HepG2 (cell line): ENCODE results near the gene RANBP3. TPM values are rescaled to one million over a fixed set of nuclear protein-coding genes. Genes with fewer than 3 reads are reported as not detected.

ENCODE experiments used
- AHDC1 ChIP-seq: sonication (generic); formaldehyde crosslinking; IDR thresholded peaks from 2 replicates; pipeline ENCODE4 v1.5.1; 2020; ENCODE audit warnings: mild to moderate bottlenecking, missing genetic modification reagents, borderline replicate concordance
- FOXJ3 ChIP-seq: sonication (generic); formaldehyde crosslinking; IDR thresholded peaks from 2 replicates; pipeline ENCODE4 v1.4.0; 2020; ENCODE audit warnings: missing genetic modification reagents, mild to moderate bottlenecking, borderline replicate concordance
- IKZF5 ChIP-seq: IDR thresholded peaks from 2 replicates; pipeline ENCODE4 v1.6.1; 2018; ENCODE audit warnings: missing genetic modification reagents, mild to moderate bottlenecking, missing compliant biosample characterization
- NFIC ChIP-seq: IDR thresholded peaks from 2 replicates; pipeline ENCODE4 v1.6.1; 2012; ENCODE audit warnings: mild to moderate bottlenecking, low read length, inconsistent platforms
- SOX5 ChIP-seq: IDR thresholded peaks from 2 replicates; pipeline ENCODE4 v1.6.1; 2016; ENCODE audit warnings: borderline replicate concordance
- SP1 ChIP-seq, 2 experiments: fragments of 450-650 bp in 1 of 2; sonication (generic) in 1 of 2; formaldehyde crosslinking in 1 of 2; IDR thresholded peaks; 2 replicates each; pipeline versions ENCODE4 v1.4.0 to v1.6.1; 2016 to 2020; ENCODE audit warnings: missing genetic modification reagents in 1 of 2
- TFDP2 ChIP-seq: sonication (generic); formaldehyde crosslinking; IDR thresholded peaks from 2 replicates; pipeline ENCODE4 v1.4.0; 2020; ENCODE audit warnings: missing genetic modification reagents
- ZNF451 ChIP-seq: sonication (generic); formaldehyde crosslinking; IDR thresholded peaks from 2 replicates; pipeline ENCODE4 v1.5.0; 2020; ENCODE audit warnings: mild to moderate bottlenecking, missing genetic modification reagents
- polyA plus RNA-seq, 8 experiments: library from polyadenylated mRNA; depleted of rRNA in 3 of 8; stranded (reverse) in 7 of 8; unstranded in 1 of 8; fragments of >200 nt; fragmentation: Illumina TruSeq in 4 of 8; extraction: Trizol in 4 of 8; gene quantifications; 2 replicates each; pipeline versions ENCODE4 v1.2.1 to v1.2.3, GENCODE V29; 2011 to 2016; ENCODE audit warnings: low read depth in 4 of 8, missing spikeins in 1 of 8, mixed read lengths in 1 of 8; ENCODE audit not compliant: insufficient read depth in 1 of 8
- total RNA-seq, 5 experiments: library from RNA; depleted of rRNA; stranded (reverse); fragments of >200 nt; fragmentation: Illumina TruSeq; extraction: Trizol; gene quantifications; 2 replicates each; pipeline ENCODE4 v1.2.3, GENCODE V29; 2016; ENCODE audit warnings: low read depth in 1 of 5
- TF ChIP-seq, protein P1 (sequence below): IDR thresholded peaks from 2 replicates; pipeline ENCODE4 v1.6.1; 2018; ENCODE audit warnings: missing genetic modification reagents
- TF ChIP-seq, protein P2 (sequence below): conservative IDR thresholded peaks from 2 replicates; pipeline ENCODE4 v1.6.1; 2018; ENCODE audit warnings: missing genetic modification reagents
- TF ChIP-seq, protein P3 (sequence below): sonication (generic); formaldehyde crosslinking; IDR thresholded peaks from 2 replicates; pipeline ENCODE4 v1.5.0; 2020; ENCODE audit warnings: mild to moderate bottlenecking, missing genetic modification reagents

Gene RANBP3
- total and polyA plus RNA-seq, 2 of the 13 experiments (the other 11 are each of a cell fraction or from before 2014, with no cell fraction given): 39.5 to 149 TPM

DNA sequence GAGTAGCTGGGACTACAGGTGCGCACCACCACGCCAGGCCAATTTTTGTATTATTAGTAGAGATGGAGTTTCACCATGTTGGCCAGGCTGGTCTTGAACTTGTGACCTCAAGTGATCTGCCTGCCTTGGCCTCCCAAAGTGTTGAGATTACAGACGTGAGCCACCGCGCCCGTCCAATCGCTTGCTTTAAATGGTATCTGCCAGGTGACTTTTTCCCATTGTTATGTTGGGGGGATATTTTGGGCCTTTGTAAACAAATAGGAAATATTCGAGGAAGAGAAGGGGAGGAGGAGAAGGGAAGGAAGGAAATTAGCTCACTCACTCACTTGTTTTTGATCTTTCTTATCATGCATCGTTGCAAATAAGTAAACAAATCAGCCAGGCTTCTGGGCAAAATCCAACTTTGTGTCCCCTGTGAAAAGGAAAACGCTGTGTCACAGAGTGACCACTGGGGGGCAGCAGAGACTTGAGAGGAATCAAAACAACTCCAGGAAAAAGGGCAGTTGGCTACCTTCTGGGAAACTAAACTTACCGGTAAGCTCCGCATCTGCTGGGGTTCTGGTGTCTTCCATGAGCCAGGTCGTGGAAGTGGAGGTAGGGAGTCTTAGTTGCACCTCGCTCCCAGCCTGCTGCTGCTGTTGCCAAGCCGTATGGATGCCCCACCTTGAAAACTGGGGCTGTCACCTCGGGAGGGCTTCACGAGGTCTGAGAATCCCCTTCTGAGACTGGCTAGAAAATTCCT is 9.3 kb upstream of the RANBP3 start (continued):
- TF ChIP-seq, protein P1, sequence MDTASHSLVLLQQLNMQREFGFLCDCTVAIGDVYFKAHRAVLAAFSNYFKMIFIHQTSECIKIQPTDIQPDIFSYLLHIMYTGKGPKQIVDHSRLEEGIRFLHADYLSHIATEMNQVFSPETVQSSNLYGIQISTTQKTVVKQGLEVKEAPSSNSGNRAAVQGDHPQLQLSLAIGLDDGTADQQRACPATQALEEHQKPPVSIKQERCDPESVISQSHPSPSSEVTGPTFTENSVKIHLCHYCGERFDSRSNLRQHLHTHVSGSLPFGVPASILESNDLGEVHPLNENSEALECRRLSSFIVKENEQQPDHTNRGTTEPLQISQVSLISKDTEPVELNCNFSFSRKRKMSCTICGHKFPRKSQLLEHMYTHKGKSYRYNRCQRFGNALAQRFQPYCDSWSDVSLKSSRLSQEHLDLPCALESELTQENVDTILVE: 0 out of 2 replicates have a peak, but pooled peaks have one; percentile 33
- TF ChIP-seq, protein P2, sequence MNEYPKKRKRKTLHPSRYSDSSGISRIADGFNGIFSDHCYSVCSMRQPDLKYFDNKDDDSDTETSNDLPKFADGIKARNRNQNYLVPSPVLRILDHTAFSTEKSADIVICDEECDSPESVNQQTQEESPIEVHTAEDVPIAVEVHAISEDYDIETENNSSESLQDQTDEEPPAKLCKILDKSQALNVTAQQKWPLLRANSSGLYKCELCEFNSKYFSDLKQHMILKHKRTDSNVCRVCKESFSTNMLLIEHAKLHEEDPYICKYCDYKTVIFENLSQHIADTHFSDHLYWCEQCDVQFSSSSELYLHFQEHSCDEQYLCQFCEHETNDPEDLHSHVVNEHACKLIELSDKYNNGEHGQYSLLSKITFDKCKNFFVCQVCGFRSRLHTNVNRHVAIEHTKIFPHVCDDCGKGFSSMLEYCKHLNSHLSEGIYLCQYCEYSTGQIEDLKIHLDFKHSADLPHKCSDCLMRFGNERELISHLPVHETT (CRISPR knock-in tag): no peak
- peak; percentile 85; the same call in 1 of the 2 replicates for TF ChIP-seq SOX5 (CRISPR knock-in tag)
- peak; percentile 58; the same call in 1 of the 2 replicates for TF ChIP-seq FOXJ3
- TF ChIP-seq, protein P3, sequence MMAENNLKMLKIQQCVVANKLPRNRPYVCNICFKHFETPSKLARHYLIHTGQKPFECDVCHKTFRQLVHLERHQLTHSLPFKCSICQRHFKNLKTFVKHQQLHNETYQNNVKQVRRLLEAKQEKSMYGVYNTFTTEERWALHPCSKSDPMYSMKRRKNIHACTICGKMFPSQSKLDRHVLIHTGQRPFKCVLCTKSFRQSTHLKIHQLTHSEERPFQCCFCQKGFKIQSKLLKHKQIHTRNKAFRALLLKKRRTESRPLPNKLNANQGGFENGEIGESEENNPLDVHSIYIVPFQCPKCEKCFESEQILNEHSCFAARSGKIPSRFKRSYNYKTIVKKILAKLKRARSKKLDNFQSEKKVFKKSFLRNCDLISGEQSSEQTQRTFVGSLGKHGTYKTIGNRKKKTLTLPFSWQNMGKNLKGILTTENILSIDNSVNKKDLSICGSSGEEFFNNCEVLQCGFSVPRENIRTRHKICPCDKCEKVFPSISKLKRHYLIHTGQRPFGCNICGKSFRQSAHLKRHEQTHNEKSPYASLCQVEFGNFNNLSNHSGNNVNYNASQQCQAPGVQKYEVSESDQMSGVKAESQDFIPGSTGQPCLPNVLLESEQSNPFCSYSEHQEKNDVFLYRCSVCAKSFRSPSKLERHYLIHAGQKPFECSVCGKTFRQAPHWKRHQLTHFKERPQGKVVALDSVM (CRISPR knock-in tag): 0 out of 2 replicates have a peak, but pooled peaks have one; percentile 38
- 0 out of 2 replicates have a peak, but pooled peaks have one; percentile 19 for TF ChIP-seq NFIC
- peak; percentile 61; the same call in 1 of the 2 replicates for TF ChIP-seq AHDC1
- TF ChIP-seq SP1 (IDR thresholded peaks at IDR 0.05): no peak
- no peak for TF ChIP-seq SP1 (CRISPR knock-in tag; IDR thresholded peaks at IDR 0.05)
- TF ChIP-seq TFDP2 (CRISPR knock-in tag): 0 out of 2 replicates have a peak, but pooled peaks have one; percentile 40
- TF ChIP-seq IKZF5 (CRISPR knock-in tag): peak; percentile 45; the same call in 1 of the 2 replicates
- TF ChIP-seq ZNF451 (CRISPR knock-in tag): no peak
